GM13977 (cell line): ENCODE results near the gene CCND1.

Experiments used
- DNase-seq: peaks from one replicate; pipeline ENCODE4 v3.0.0; 2012; ENCODE audit warnings: low spot score
- in situ Hi-C: fragments of 300-500 bp; cut with MboI; formaldehyde crosslinking; loops from one replicate; pipeline ENCODE4 v1.12.0; 2022; ENCODE audit warnings: low sequenced_read_pairs, low pct_unique_long_range_greater_than_20kb, mixed read lengths, inconsistent platforms; ENCODE audit not compliant: unreplicated experiment
- TF ChIP-seq, protein P1 (sequence below): IDR thresholded peaks from 2 replicates; pipeline ENCODE4 v1.5.1; 2012; ENCODE audit warnings: mild to moderate bottlenecking, control low read depth; ENCODE audit not compliant: insufficient read depth; ENCODE audit errors: extremely low read depth, missing control alignments

CCND1 gene

DNA sequence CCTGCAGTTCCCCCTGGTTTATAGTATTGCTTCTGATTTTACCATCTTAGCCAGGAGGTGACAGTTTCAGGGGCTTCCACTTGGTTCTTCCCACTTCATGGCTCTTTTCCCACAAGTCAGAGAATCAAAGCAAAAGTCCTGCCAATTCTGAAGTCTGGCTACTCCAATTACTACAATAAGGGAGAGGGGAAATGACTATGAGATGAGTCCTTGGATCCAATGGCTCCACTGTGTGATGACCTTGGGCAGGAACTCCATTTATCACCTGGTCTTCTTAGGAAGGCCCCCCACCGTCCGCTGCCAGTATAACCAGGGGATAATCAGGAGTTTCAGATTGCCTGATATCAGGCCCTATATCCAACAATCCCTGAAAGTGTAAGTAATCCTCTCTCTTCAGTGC lies 31.6 kb upstream of the CCND1 start:
- no peak for DNase-seq
- TF ChIP-seq, protein P1, sequence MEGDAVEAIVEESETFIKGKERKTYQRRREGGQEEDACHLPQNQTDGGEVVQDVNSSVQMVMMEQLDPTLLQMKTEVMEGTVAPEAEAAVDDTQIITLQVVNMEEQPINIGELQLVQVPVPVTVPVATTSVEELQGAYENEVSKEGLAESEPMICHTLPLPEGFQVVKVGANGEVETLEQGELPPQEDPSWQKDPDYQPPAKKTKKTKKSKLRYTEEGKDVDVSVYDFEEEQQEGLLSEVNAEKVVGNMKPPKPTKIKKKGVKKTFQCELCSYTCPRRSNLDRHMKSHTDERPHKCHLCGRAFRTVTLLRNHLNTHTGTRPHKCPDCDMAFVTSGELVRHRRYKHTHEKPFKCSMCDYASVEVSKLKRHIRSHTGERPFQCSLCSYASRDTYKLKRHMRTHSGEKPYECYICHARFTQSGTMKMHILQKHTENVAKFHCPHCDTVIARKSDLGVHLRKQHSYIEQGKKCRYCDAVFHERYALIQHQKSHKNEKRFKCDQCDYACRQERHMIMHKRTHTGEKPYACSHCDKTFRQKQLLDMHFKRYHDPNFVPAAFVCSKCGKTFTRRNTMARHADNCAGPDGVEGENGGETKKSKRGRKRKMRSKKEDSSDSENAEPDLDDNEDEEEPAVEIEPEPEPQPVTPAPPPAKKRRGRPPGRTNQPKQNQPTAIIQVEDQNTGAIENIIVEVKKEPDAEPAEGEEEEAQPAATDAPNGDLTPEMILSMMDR = no peak
- in situ Hi-C loops = no loop called here

DNA sequence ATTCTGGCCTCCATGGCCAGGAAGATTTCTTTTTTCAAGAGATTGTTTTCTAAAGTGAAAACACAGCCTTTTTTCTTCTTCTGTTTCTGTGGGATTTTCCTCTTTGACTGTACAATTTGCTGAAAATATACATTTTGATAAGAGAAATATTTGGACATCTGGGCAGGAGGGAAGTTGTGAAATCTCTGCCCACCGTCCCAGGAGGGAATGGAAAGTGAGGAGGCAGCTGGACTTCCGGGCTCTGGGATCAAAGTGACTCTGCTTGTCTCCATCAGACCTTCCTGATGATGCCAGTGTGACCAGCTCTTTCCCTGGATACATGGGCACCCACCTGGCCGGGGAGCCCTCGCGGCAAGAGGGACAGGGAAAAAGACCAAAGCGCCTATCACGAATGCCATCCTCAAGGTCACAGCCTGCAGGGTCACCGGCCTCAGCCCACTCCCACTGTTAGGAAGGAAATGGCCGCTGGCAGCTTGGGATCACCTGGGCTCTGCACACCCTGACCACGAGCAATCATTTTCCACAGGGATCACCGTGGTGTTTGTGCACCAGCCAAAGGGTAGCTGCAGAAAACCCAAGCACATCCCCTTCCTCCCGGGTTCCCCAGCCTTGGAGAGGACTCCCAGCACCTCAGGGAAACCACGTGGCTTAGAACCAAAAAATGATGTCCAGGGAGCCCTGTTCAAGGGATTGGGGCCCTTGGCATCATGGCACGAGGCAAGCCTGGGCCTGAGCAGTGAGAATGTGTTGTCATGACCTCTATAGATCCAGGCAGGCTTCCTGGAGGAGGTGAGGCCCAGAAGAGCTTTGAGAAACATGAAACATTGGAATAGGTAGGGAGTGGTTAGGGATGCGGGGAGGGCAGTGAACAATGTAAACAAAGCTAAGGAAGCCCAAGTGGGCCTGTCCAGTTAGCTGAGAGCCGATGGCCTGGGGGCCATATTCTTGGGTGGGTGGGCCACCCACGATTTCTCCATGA lies 29.1 kb upstream of the CCND1 start:
- DNase-seq = no peak
- TF ChIP-seq, protein P1 = no peak
- in situ Hi-C loops = no loop called here

DNA sequence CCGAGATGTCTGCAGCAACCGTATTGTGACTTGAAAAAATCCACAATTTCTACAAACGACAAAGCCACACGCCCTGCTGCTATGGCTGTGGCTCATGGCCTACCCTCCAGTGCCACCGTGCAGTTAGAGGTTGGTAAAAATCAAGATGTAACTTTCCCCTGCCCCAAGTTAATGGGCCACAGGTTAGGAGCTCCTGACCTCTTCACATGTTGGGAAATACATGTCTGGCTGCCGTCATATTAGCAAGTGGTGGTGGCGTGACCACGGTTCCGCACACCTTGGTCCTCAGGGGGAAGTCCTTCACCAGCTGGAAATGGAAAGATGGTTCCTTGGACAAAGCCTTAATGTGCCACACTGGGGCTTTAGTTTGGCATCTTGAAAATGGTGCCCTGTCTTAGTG lies 27.4 kb upstream of the CCND1 start:
- no peak for DNase-seq
- in situ Hi-C loops = no loop called here
- TF ChIP-seq, protein P1 = no peak

DNA sequence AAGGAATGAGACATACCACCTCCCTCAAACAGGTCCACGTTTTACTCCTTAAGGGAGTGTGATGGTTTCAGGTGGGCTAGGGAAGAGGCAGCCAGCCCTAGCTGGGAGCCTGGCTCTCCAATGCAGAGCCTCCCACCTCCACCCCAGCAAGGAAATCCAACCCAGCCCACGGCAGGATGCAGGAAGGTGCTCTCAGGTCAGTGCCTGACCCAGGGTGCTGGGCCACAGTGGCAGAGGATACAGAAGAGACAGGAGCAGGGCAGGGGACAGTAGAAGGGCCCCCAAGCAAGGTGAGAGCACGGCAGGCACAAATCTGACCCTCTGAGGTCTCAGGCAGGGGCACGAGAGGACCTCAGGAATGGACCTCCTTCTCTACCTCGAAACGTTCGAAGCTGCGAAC lies 26.9 kb upstream of the CCND1 start:
- no peak for DNase-seq
- TF ChIP-seq, protein P1 = no peak
- in situ Hi-C loops = no loop called here

DNA sequence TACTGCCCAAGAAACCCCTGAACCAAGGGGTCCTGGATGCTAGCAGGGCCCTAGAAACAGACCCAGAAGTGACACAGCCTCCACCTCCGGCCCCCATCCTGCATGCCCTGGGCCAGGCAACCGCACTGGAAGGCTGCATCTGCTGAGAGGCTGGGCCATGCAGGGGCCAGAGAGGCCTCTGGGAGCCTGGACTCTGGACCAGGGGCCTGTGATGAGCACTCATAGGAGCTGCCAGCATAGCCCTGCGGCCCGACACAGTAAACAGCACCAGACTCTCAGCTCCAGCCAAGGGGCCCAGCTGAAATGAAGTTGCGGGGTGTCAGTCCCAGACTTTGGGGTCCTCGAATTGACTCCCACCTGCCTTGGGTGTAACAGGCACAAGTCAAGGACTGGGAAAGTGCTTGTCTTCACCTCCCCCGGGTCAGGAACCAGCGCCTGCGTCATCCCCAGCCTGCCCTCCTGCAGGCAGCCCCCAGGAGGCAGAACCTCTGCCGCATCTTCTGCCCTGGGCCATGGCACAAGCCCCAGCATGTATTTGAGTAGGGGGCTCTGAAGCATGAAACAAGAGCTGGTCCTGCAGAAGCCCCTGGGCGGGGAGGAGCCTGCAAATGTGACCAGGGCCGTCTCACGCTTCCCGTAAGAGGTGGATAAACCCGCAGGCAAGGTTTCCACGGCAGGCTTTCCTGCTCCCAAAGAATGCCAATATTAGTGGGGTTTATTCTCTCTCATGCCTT lies 25.2 kb upstream of the CCND1 start:
- no peak for DNase-seq
- TF ChIP-seq, protein P1 = no peak
- in situ Hi-C loops = no loop called here

DNA sequence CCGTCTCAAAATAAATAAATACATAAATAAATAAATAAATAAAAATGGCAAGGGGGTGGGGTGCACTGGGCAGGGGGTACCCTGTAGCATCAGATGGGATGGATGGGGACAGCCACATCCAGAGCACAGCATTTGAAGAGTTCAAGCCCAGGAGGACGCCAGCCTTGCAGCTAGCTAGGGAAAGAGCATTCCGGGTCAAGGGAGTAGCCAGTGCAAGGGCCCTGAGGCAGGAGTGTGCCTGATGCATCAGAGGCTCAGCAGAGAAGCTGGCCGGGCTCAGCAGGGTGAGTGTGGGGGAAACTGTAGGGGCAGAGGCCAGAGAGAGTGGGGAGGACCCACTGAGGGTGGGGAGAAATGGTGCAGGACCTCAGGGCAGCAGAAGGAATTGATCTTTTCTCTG lies 23.7 kb upstream of the CCND1 start:
- in situ Hi-C loops = no loop called here
- TF ChIP-seq, protein P1 = no peak
- DNase-seq = no peak
